ENCODE measurements around the gene SLC20A1. TPM values are rescaled to one million over a fixed set of nuclear protein-coding genes. Genes with fewer than 3 reads are reported as not detected.

Gene SLC20A1
- total RNA-seq, 1 experiment from 2014 or later: 295 TPM

DNA sequence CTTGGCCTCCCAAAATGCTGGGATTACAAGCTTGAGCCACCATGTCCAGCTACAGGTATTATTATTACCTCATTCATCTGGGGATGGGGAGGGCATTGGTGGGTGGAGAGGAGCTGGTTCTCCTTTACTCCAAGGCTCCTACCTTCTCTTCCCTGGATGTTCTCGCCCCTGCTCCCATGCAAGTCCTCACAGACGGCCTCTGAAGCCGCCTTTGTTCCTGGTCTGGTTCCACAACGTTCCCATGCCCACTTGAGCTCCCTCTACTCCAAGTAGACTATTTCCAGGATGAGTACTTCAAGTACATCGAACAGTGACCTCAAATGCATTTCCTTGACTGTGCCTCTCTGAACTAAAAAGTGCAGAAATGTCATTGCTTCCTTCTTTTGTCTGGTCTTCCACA, 3.2 kb upstream of the SLC20A1 start:
- Mint-ChIP-seq H3K36me3 (ENCODE audit: insufficient read depth, unreplicated experiment) (peaks cover 10% of the 10 kb centered on the region), H3K27me3 (ENCODE audit: insufficient read depth, unreplicated experiment) (no peaks in the 10 kb centered on the region), H3K9me3 (ENCODE audit: unreplicated experiment) (no peaks in the 10 kb centered on the region), H3K4me1 (ENCODE audit: insufficient read depth, unreplicated experiment) (peaks cover 35% of the 10 kb centered on the region), H3K27ac (ENCODE audit: low read depth, unreplicated experiment) (peak overlapping the region; percentile 6), H3K4me3 (ENCODE audit: unreplicated experiment) (no peak overlapping the region)
- POLR2A ChIA-PET: interaction anchor here (10.8 kb wide), 1 partner anchor 14 kb away, joined by 570 read pairs; no protein-coding TSS in a partner anchor
- BruUV-seq (replicated peaks): no TSS peak
- intact Hi-C loops (cut with micrococcal nuclease): no loop called here
- CTCF ChIA-PET: interaction anchor here (0.9 to 7.2 kb wide), 4 partner anchors 12 to 84 kb away, joined by 3 to 107 read pairs (median 28); no protein-coding TSS in a partner anchor
- TF ChIP-seq, protein P1, sequence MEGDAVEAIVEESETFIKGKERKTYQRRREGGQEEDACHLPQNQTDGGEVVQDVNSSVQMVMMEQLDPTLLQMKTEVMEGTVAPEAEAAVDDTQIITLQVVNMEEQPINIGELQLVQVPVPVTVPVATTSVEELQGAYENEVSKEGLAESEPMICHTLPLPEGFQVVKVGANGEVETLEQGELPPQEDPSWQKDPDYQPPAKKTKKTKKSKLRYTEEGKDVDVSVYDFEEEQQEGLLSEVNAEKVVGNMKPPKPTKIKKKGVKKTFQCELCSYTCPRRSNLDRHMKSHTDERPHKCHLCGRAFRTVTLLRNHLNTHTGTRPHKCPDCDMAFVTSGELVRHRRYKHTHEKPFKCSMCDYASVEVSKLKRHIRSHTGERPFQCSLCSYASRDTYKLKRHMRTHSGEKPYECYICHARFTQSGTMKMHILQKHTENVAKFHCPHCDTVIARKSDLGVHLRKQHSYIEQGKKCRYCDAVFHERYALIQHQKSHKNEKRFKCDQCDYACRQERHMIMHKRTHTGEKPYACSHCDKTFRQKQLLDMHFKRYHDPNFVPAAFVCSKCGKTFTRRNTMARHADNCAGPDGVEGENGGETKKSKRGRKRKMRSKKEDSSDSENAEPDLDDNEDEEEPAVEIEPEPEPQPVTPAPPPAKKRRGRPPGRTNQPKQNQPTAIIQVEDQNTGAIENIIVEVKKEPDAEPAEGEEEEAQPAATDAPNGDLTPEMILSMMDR (IDR thresholded peaks at IDR 0.05; ENCODE audit: unreplicated experiment): no peak
- DNase-seq (ENCODE audit: unreplicated experiment): no peak

DNA sequence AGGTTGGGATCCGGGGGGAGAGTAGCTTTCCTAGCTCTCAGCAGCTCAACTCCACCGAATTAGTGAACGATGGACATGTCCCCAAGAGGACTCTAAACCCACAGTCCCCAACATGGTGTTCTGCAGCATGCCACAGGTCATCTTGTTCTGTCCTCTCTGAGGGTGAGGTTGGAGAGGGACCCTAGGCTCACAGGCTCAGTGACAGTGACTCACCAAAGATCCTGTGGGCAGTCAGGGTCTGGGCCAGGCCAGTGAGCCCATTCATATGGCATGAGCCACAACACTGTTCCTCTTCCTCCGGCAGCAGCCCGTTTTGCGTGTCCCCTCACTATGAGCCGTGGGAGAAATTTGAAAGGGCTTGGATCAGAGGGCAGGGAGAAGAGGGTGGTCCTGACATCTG, 2.8 kb upstream of the SLC20A1 start:
- CTCF ChIA-PET: interaction anchor here (0.9 to 7.2 kb wide), 4 partner anchors 12 to 84 kb away, joined by 3 to 107 read pairs (median 28); no protein-coding TSS in a partner anchor
- no peak for DNase-seq (ENCODE audit: unreplicated experiment)

DNA sequence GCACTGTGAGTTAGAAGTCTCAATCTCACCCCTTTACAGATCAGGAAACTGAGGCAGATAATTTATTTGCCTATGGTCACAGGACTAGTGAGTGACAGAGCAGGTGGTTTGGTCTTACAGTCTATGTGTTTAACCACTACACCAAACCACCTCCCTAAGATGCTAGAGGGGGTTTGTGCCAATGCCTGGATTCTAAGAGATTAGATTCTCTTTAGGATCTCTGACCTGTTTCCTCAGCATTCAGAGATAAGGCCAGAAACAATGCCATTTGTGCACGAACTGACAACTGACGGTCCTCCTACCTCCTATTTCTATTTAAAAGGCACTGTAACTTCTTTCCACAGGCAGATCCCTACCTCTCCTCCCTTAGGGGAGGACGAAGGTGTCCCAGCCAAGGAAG, 2.3 kb upstream of the SLC20A1 start:
- H3K4me3 Mint-ChIP-seq (ENCODE audit: unreplicated experiment): peak overlapping the region; percentile 77
- intact Hi-C loops (cut with micrococcal nuclease): no loop called here
- H3K9me3 Mint-ChIP-seq (ENCODE audit: unreplicated experiment): no peaks in the 10 kb centered on the region
- peak overlapping the region; percentile 94 for H3K27ac Mint-ChIP-seq (ENCODE audit: low read depth, unreplicated experiment)
- H3K36me3 Mint-ChIP-seq (ENCODE audit: insufficient read depth, unreplicated experiment): peaks cover 20% of the 10 kb centered on the region
- CTCF ChIA-PET: interaction anchor here (6.8 to 7.2 kb wide), 2 partner anchors 18 to 83 kb away, joined by 50 to 107 read pairs; no protein-coding TSS in a partner anchor
- POLR2A ChIA-PET: interaction anchor here (0.7 to 10.8 kb wide), 7 partner anchors 15 to 639 kb away, joined by 3 to 570 read pairs (median 31); partner anchors contain the start of gene CHCHD5
- H3K27me3 Mint-ChIP-seq (ENCODE audit: insufficient read depth, unreplicated experiment): no peaks in the 10 kb centered on the region
- H3K4me1 Mint-ChIP-seq (ENCODE audit: insufficient read depth, unreplicated experiment): peaks cover 39% of the 10 kb centered on the region
- TF ChIP-seq, protein P1 (IDR thresholded peaks at IDR 0.05; ENCODE audit: unreplicated experiment): no peak
- BruUV-seq (replicated peaks): no TSS peak
- DNase-seq (ENCODE audit: unreplicated experiment): no peak

More for the DNA sequence above, 2.8 kb upstream of the SLC20A1 start:
- Mint-ChIP-seq H3K4me1 (ENCODE audit: insufficient read depth, unreplicated experiment) (peaks cover 39% of the 10 kb centered on the region), H3K27me3 (ENCODE audit: insufficient read depth, unreplicated experiment) (no peaks in the 10 kb centered on the region), H3K27ac (ENCODE audit: low read depth, unreplicated experiment) (peak overlapping the region; percentile 6), H3K9me3 (ENCODE audit: unreplicated experiment) (no peaks in the 10 kb centered on the region), H3K4me3 (ENCODE audit: unreplicated experiment) (no peak overlapping the region), H3K36me3 (ENCODE audit: insufficient read depth, unreplicated experiment) (peaks cover 14% of the 10 kb centered on the region)
- POLR2A ChIA-PET: interaction anchor here (2.8 to 10.8 kb wide), 2 partner anchors 15 to 36 kb away, joined by 12 to 570 read pairs; no protein-coding TSS in a partner anchor
- TF ChIP-seq, protein P1 (IDR thresholded peaks at IDR 0.05; ENCODE audit: unreplicated experiment): no peak
- intact Hi-C loops (cut with micrococcal nuclease): no loop called here
- BruUV-seq (replicated peaks): no TSS peak

DNA sequence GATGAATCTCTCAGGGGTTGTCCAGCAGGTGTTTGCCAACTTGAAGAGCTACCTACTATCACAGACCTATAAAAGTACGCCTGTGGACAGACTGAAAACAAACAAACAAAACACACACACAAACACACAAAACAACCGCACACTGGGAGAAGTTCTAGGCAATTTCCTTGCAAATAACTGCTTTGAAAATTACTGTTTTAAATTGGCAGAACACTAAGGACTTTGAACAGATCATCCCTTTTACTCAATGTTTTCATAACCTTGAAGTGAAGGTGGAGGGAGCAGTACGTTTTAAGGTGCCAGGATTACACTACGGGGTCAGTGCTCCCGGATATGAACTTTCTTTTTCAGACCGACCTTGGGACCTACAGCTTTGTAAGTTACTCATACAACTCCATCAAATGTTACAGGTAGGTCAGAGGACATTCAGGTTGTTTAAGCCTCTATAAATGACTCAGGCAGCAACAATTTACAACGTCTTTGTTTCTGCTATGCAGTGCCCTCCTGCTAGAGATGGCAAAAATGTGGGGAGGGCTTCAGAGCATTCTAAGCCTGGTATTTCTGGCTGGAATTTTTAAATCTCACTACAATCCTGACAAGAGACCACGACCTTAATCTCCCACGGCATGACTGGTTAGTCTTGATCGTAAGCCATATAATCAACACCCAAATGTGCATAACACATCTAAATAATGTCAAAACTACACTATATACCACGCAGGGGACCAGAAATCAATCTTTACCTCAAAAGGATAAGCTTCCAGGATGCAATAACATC, 1.4 kb upstream of the SLC20A1 start:
- H3K4me1 Mint-ChIP-seq (ENCODE audit: insufficient read depth, unreplicated experiment): peaks cover 47% of the 10 kb centered on the region
- peak; percentile 57 for DNase-seq (ENCODE audit: unreplicated experiment)
- POLR2A ChIA-PET: interaction anchor here (0.7 to 10.8 kb wide), 20 partner anchors 11 to 638 kb away, joined by 3 to 570 read pairs (median 7); partner anchors contain the start of genes CHCHD5 and IL1A
- H3K27ac Mint-ChIP-seq (ENCODE audit: low read depth, unreplicated experiment): peak overlapping the region; percentile 94
- BruUV-seq (replicated peaks): TSS peak; percentile 94
- CTCF ChIA-PET: interaction anchor here (0.7 to 7.2 kb wide), 9 partner anchors 11 to 101 kb away, joined by 3 to 107 read pairs (median 5); partner anchors contain the start of gene CHCHD5
- TF ChIP-seq, protein P1 (IDR thresholded peaks at IDR 0.05; ENCODE audit: unreplicated experiment): no peak
- H3K9me3 Mint-ChIP-seq (ENCODE audit: unreplicated experiment): no peaks in the 10 kb centered on the region
- peak overlapping the region; percentile 77 for H3K4me3 Mint-ChIP-seq (ENCODE audit: unreplicated experiment)
- no peaks in the 10 kb centered on the region for H3K27me3 Mint-ChIP-seq (ENCODE audit: insufficient read depth, unreplicated experiment)
- H3K36me3 Mint-ChIP-seq (ENCODE audit: insufficient read depth, unreplicated experiment): peaks cover 28% of the 10 kb centered on the region
- intact Hi-C loops (cut with micrococcal nuclease): loop anchor here (2.0 kb wide), 2 partner anchors 44 to 102 kb away; partner anchors contain the start of gene POLR1B

All from MCF 10A (cell line).